Stomach (tissue), 4 donors: Measurements from ENCODE around the gene AHCYL2.

ENCODE experiments used
- EP300 ChIP-seq: sonication (generic); formaldehyde crosslinking; IDR thresholded peaks from one replicate; pipeline ENCODE4 v1.6.1; 2017; ENCODE audit warnings: antibody characterized with exemption
- POLR2A ChIP-seq, 4 donors: fragments of 450-650 bp; IDR thresholded peaks; one replicate each; pipeline ENCODE4 v1.6.1; 2016; ENCODE audit warnings: antibody characterized with exemption in 4 of 4, control low read depth in 2 of 4, mild to moderate bottlenecking in 1 of 4, moderate library complexity in 1 of 4
- POLR2AphosphoS5 ChIP-seq, 3 donors: sonication (generic); formaldehyde crosslinking; IDR thresholded peaks; one replicate each; pipeline ENCODE4 v1.6.1; 2016; ENCODE audit warnings: antibody characterized with exemption in 3 of 3
- TF ChIP-seq, protein P1 (sequence below), 7 experiments: fragments of 450-650 bp in 4 of 7; fragments of 200-600 bp in 3 of 7; sonication (generic) in 3 of 7; IDR thresholded peaks; one replicate each; pipeline ENCODE4 v1.5.1; 2016 to 2019; ENCODE audit warnings: antibody characterized with exemption in 7 of 7, control low read depth in 2 of 7, mild to moderate bottlenecking in 1 of 7

DNA sequence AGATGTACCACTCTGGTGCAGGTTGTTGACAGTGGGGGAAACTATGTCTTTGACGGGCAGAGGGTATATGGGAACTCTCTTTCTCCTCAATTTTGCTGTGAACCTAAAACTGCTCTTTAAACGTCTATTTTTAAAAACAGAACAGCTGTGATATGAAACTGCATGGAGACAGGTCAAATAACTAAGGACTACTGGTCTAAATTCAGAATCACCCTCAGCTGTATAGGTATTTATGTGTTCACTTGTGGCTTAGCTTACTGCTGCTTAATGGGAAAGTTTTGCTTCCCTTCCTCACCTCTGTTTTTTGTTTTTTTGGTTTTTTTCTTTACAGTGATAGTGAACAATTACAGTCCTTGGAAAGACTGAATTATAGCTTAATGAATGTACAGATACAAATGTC, 122.5 kb downstream of the AHCYL2 start:
- TF ChIP-seq, protein P1, sequence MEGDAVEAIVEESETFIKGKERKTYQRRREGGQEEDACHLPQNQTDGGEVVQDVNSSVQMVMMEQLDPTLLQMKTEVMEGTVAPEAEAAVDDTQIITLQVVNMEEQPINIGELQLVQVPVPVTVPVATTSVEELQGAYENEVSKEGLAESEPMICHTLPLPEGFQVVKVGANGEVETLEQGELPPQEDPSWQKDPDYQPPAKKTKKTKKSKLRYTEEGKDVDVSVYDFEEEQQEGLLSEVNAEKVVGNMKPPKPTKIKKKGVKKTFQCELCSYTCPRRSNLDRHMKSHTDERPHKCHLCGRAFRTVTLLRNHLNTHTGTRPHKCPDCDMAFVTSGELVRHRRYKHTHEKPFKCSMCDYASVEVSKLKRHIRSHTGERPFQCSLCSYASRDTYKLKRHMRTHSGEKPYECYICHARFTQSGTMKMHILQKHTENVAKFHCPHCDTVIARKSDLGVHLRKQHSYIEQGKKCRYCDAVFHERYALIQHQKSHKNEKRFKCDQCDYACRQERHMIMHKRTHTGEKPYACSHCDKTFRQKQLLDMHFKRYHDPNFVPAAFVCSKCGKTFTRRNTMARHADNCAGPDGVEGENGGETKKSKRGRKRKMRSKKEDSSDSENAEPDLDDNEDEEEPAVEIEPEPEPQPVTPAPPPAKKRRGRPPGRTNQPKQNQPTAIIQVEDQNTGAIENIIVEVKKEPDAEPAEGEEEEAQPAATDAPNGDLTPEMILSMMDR (IDR thresholded peaks at IDR 0.05), result no peak
- TF ChIP-seq POLR2A (IDR thresholded peaks at IDR 0.05), result no peak
- no peak for TF ChIP-seq POLR2AphosphoS5 (IDR thresholded peaks at IDR 0.05)
- no peak for TF ChIP-seq EP300
